HG03432 (cell line): ENCODE measurements around the gene ZNF205.
A peak's percentile ranks its signal among the peaks of the same experiment; 100 is the strongest.

Experiments used
- ATAC-seq: cut with Tn5 transposase; IDR thresholded peaks from one replicate; pipeline ENCODE4 v1.9.1; 2021; ENCODE audit warnings: mild to moderate bottlenecking, moderate library complexity; ENCODE audit not compliant: unreplicated experiment

The ZNF205 gene

DNA sequence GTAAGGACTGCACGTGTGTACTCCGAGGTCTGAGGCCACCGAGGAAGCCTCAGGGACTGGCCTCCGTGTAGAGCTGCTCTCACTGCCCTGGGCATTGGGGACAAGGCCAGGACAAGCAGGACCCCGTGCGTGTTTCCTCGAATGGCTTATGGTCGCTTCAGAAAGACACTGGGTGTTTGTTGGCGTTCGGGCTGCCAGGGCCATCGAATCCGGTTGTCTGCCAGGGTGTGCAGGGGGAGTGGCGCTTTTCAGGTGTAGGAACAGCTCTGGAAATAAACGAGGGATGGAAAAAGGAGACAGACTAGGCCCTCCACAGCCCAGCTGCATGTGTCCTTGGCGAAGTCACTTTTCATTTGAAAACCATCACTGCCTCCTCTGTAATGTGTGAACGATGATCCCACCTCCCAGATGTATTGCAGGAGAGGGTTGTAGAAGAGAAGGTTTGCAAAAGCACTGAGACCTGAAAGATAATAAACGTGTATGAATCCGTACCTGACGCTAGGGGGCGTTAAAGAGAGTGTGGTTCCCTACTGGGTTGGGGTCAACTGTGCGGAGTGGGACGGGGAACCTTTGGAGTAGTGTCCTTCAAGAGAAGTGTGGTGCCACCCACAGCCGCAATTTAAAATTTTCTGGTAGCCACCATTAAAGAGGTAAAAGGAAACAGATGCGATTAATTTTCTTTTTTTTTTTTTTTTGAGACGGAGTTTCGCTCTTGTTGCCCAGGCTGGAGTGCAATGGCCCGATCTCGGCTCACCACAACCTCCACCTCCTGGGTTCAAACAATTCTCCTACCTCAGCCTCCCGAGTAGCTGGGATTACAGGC, 11.2 kb upstream of the ZNF205 start:
- ATAC-seq = no peak

DNA sequence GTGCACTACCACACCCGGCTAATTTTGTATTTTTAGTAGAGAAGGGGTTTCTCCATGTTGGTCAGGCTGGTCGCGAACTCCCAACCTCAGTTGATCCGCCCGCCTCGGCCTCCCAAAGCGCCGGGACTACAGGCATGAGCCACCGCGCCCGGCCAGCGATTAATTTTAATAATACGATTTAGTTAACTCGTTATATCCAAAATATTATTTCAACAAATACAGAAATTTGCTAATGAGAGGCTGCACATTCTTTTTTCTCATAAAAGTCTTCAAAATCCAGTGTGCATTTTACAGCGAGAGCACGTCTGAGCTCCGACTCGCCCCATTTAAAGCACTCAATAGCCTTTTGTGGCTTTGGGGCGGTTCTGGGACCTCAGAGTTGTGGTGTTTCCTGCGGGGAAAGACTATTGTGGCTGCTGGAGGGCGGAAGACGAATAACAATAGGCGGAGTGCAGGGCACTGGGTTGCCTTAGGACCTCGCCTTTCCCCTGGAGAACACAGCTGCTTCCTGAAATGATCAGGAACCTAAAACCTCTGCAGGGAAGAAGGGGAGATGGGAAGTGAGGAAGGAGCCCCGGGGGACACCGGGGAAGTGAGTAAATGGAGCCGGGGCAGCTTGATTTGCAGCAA, 10.4 kb upstream of the ZNF205 start:
- no peak for ATAC-seq

DNA sequence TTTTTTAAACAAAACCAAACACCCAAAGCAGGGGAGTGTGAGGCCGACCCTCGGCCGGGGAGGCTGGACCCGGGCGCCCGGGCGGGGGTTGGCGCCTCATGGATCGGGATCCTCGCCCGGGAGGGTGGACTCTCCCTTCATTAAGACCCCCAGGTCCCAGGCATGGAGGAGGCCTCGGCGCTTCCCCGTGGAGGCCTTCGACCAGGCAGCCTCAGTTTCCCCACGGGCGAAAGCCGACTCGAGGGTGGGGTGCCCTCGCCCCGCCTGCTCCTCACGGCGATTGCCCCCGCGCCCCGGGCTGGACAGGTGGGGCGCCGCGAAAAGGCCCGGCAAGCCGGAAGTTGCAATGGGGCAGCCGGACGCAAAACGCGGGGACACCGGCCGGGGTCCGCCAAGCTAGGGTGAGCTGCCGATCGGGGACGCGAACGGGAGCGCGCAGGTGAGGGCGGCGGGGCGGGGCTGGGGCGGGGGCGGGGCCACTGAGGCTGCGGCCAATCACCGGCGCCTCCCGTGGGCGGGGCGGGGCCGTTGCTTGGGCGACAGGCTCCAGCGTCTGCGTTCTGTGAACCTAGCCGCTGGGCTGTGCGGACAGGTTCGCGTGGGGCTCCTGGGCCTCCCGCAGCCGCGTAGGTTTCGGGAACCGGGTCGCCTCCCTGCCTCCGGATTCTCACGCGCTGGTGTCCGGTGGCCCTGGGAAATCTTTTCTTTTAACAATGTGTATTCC, 6.0 kb upstream of the ZNF205 start:
- ATAC-seq = peak; percentile 90

DNA sequence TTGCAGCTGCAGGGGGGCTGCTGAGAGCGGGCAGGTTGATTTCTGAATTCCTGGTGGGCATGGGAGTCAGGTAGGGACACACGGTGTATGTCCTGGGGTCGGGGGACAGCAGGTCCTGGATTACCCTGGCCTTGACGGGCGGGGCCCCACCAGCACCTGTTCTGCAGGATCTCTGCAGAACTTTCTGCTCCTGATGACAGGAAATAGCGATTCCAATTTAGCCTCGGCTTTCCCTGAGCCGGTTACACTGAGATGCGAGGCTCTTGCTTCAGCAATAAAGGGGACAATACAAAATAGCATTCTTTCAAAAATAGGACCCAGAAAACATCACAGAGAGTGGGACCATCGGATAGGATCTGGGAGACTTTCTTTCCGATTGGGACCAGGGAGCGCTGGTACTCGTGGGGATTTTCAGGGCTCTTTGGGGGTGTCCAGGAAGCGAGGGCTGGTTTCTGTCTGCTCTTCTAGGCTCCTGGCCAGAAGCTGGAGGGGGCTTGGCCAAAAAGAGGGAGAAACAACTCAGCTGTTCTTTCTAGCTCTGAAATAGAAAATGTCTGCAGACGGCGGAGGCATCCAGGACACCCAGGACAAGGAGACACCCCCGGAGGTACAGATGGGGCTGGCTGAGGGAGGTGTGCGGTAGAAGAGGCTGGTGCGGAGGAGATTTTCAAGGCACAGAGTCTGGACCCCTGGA, 642 bp downstream of the ZNF205 start:
- no peak for ATAC-seq

DNA sequence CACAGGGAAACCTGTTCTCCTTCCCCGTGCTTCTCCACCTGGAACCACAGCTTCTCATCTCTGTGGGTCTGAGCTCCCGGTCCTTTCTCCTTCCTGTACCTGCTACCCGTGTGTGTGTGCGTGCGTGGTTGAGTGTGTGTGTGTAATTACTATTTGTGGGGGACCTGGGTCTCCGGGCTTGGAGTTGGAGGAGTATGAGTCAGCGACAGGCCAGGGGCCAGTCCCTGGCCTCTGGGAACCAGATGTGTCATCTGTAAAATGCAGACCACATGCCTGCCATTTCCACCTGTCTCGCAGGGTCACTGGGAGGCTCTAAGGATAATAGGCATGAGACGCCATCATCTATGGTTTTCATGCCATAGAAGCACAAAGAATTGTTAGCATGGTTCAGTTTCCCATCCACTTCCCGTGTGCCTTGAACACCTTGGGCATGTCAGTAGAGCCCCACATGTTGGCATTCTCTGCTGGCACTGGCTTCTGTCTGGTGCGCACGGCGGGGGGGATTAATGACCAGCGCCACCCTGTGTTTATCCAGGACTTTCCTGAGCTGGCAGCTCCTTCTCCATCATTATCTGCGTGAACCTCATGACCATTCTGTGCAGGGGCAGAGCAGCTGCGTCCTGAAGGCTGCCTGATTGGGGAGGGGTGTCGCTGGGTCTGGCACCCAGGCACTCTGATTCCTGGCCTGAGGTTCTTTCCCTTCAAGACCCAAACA, 1.5 kb downstream of the ZNF205 start:
- no peak for ATAC-seq

DNA sequence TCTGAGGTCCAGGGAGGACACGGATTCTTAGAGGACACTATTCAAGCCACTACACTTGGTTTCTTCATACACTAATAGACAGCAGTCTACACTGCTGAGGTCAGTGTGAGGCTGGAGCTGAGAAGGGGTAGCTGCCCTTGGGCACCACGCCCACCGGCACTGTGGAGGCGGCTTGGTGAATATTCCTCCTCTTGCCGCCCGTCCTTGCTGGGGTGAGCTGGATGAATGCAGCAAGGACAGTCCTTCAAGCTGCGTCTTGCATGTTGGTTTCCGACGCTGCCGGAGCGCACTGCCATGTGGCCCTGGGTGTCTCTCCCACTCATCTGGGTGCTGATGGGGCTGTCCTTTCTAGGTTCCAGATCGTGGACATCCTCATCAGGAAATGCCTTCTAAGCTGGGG, 2.6 kb downstream of the ZNF205 start:
- ATAC-seq = no peak

DNA sequence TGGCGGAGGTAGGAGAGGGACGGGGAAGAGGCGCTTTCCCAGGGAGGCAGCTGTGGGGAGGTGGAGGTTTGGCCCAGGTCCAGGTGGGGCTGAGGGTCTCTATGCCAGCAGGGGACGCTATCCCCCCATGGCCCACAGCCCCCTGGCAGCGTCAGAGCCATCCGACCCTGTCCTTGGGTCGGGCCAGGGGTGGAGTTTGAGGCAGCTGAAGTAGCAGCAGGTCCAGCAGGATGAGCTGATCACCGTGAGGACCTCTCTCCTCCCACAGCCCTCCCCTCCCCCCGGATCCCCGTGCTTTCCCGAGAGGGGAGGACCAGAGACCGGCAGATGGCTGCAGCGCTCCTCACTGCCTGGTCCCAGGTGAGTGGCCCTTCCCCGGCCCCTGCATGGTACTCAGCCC, 3.2 kb downstream of the ZNF205 start:
- ATAC-seq = no peak

DNA sequence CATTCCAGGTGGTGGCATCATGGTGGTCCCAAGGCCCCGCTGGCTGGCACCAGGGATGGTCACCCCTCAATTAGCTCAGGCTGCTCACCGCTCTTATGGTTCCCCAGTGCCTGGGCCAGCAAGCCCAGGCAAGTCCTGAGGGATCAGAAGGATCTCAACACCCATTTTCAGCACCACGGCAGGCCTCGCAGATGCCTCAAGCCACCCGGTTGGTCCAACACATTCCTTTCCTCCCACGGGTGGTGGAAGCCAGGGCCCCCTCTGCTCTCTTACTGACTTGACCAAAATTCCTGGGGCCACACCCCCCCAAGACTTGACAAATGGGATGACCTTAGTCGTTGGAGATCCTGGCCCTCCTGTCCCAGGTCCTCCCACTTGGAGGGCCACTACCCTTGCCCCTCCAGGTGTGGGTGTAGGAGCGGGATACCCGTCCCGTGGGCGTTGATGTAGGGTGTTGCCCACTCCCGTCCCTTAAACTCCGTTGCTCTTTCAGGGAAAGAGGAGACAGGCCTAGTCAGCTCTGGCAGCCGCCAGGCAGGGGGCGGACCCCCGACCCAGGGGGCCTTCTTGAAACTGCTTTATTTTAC, 5.9 kb downstream of the ZNF205 start:
- no peak for ATAC-seq

DNA sequence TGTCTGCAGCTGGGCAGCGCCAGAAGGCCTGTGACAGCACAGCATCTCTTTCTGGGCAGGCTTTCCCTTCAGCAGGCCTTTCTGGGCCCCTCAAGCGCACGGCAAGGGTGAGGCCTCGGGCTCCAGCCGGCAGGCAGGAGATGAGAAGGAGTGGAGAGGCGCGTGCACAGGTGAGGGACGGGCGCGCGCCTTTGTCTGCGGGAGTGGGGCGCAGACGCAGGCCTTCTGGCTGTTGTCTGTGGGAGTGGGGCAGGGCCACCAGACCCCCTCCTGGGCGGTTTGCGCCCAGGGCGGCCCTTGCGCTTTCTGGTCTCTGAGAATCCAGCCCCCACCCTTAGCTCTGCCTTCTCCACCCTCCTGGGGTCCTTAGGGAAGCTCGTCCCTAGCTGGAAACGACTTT, 6.5 kb downstream of the ZNF205 start:
- ATAC-seq = no peak

DNA sequence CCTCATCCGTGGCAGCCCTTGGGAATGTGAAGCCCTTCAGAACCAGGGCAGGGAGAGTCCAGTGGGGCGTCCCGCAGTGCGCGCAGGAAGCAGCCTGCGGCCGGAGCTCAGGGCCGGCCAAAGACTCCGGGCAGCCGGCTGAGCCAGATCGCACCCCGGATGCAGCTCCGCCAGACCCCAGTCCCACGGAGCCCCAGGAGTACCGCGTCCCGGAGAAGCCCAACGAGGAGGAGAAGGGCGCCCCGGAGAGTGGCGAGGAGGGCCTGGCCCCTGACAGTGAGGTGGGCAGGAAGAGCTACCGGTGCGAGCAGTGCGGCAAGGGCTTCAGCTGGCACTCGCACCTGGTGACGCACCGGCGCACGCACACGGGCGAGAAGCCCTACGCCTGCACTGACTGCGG, 6.9 kb downstream of the ZNF205 start:
- ATAC-seq = no peak

DNA sequence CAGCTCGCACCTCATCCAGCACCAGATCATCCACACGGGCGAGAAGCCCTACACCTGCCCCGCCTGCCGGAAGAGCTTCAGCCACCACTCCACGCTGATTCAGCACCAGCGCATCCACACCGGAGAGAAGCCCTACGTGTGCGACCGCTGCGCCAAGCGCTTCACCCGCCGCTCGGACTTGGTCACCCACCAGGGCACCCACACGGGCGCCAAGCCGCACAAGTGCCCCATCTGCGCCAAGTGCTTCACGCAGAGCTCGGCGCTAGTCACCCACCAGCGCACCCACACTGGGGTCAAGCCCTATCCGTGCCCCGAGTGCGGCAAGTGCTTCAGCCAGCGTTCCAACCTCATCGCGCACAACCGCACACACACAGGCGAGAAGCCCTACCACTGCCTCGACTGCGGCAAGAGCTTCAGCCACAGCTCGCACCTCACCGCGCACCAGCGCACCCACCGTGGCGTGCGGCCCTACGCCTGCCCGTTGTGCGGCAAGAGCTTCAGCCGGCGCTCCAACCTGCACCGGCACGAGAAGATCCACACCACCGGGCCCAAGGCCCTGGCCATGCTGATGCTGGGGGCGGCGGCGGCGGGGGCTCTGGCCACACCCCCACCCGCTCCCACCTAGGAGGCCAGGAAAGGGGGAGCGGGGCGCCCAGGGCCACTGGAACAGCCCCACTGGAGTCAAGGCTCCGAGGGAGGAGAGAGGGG, 7.5 kb downstream of the ZNF205 start:
- no peak for ATAC-seq

DNA sequence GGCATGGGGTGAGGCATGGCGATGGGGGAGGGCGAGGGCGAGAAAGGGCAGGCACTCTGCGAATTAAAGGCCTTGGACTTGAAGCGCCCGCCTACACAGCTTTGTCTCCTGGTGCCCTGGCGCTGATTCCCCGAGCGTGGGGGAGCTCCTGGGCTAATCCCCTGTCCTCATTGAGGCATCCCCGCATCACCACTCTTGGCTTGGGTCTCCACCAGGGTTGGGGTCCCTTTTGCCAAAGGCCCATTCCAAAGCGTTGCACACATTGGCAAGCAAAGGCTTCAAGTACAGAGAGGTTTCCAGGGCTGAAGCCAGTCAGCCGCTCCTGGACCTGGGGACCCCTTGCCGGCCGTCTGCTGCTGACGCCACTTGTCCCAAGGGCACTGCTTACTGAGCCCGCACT, 8.0 kb downstream of the ZNF205 start:
- no peak for ATAC-seq

DNA sequence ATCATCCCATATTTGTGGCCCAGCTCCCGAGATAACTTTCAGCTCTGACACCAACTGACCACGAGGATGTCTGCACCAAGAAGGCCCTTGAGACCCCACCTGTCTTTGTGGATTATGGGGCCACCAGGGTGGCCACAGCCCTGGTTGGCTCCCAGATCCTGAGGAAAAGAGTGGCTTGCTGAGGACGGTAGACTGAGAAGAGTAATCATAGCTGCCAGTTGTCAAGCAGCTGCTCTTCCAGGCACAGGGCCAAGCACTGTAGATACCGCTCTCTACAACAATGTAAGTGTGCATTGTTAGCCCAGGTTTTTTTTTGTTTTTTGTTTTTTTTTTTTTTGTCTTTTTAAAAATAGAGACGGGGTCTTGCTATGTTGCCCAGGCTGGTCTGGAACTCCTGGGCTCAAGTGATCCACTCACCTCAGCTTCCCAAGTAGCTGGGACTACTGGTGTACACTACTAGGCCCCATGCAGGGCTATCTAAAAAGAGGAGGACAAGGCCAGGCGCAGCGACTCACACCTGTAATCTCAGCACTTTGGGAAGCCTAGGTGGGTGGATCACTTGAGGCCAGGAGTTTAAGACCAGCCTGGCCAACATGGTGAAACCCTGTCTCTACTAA, 9.6 kb downstream of the ZNF205 start:
- no peak for ATAC-seq

DNA sequence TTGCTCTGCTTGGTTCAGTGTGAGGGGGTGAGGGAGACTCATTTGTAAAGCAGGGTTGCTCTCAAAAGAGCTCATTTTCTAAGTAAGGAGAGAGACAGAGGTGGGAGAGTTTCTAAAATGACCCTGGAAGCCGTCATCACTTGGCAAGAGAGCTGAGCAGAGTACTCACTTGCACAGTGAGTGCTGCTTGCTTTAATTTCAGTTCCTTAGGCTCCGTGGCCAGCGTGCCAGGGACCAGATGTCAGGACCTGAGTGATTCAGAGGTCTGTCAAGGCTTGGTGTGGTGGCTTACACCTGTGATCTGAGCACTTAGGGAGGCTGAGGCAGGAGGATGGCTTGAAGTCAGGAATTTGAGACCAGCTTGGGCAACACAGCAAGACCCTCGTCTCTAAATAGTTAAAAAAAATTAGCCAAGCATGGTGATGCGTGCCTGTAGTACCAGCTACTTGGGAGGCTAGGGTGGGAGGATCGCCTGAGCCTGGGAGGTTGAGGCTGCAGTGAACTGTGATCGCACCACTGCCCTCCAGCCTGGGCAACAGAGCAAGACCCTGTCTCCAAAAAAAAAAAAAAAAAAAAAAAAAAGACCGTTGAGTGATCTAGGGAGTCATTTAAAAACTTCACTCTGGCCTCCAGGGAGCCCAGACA, 10.7 kb downstream of the ZNF205 start:
- no peak for ATAC-seq

DNA sequence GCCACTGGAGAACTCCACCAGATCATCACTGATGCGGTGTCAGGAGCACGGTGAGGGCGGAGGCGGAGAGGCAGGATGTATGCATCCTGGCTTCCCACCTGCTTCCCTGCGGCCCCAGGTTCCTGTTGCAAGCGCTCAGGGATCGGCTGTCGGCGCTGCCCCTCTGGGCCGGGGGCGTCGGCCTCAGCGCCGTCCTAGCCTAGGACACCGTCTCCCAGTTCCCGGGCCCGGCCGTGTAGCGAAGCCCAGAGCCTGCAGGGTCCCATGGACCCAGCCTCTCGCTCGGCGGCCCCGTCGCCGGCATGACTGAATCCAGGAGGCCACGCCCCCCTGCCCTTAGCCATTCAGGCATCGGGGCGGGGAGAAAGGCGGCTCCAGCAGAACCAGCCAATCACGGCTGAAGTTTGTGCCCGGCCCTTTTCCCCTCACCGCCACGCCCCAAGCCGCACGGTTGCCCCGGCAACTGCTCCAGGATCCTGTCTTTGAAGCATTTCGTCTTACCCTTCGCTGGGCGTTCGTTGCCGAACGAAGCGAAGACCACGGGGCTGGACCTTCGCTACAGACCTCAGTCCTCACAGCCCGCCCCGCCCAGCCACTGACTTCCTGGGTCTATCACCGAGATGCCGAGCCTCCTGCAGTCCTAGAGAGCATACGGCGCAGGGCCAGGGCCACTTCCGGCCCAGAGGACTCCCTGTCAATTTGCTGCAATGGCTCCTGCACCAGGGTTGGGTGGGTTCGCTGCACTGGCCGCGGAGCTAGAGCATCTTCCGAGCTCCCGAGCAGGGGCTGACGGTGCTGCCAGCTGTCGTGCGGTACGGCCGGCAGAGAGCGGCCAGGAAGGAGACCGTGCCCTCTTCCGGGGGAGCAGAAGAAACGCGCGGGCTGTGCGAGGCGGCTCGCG, 11.8 kb downstream of the ZNF205 start:
- peak; percentile 85 for ATAC-seq

DNA sequence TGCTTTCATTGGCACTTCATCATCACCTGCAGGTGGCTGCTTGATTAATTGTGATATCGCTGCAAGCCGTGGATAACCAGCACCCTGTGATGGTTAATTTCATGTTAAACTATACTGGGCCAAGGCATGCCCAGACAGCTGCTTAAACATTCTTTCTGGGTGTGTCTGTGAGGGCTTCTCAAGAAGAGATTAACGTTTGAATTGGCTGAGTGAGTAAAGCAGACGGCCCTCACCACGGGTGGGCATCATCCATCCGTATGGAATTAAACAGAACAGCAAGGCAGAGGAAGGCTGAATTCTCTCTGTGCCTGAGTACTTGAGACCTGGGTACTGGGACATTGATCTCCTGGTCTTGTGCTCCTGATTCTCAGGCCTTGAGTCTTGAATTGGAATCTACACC, 15.4 kb downstream of the ZNF205 start:
- no peak for ATAC-seq

DNA sequence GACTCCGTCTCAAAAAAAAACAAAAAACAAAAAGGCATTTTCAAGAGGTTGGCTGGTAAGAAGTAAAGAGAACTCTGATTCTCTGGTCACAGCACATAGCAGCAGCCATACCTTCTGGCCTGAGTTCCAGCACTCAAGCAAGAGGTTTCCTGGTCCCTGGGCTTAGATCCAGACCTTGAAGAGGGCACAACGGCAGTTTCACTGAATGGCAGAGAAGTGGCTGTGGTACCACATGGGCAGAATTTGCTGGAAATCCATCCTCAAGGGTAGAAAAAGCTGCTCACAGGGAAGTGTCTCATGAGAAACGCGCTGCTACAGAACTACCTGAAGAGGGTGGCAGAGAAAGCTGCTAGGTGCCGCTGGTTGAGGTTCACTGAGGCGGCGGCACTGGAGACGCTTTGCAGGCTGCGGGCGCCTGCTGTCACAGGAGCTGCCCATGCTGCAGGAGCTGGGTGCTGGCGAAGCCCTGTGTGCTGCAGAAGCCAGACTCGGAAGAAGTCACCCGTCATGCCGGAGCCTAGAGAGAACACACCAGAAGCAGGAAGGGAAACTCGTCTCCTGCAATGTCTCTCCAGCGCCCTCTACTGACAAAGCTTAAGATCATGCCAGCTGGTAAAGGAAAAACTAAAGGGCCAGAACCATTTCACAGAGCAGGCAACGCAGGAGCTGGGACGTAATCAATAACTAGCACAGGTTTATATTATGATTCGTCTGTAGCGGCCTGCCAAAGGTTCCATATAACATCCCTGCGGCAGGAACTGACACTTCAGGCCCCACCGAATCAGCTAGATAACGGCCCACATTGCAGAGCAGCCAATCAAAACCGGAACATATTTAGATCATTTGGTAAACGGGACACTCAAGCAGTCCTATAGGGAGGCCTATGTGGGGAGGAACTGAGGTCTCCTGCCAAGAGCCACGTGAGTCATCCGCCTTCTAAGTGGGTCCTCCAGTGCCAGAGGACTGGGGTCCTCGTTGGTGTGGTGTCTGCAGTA, 17.0 kb downstream of the ZNF205 start:
- peak; percentile 53 for ATAC-seq
